Astrocyte (in vitro differentiated cells and primary cell): ENCODE measurements around the gene MCTP1. TPM values are rescaled to one million over a fixed set of nuclear protein-coding genes. Genes with fewer than 3 reads are reported as not detected.

Experiments
- DNase-seq: peaks from one replicate; pipeline ENCODE4 v3.0.0-alpha.2; 2010; ENCODE audit warnings: low read depth
- FAIRE-seq: peaks from 2 replicates; lab custom pipeline; 2011; peaks lifted over from hg19 to GRCh38; lab: Jason Lieb, UNC
- H2AFZ ChIP-seq: 2 replicates; pipeline ENCODE4 v1.6.0; 2012; ENCODE audit warnings: low read depth, low read length, inconsistent platforms
- H3K27ac ChIP-seq: 2 replicates; pipeline ENCODE4 v1.5.1; 2011; ENCODE audit warnings: low read depth, low read length, inconsistent platforms
- H3K27me3 ChIP-seq: 2 replicates; pipeline ENCODE4 v1.6.0; 2011; ENCODE audit warnings: low read length, inconsistent platforms; ENCODE audit not compliant: insufficient read depth
- H3K36me3 ChIP-seq: 2 replicates; pipeline ENCODE4 v1.5.1; 2011; ENCODE audit warnings: low read length, inconsistent platforms; ENCODE audit not compliant: insufficient read depth
- H3K4me1 ChIP-seq: 2 replicates; pipeline ENCODE4 v1.5.1; 2011; ENCODE audit warnings: low read length, inconsistent platforms; ENCODE audit not compliant: insufficient read depth
- H3K4me2 ChIP-seq: 2 replicates; pipeline ENCODE4 v1.6.0; 2012; ENCODE audit warnings: low read length, inconsistent platforms
- H3K4me3 ChIP-seq: 2 replicates; pipeline ENCODE4 v1.5.1; 2011; ENCODE audit warnings: low read depth, mild to moderate bottlenecking, low read length, inconsistent platforms; ENCODE audit not compliant: insufficient read depth
- H3K79me2 ChIP-seq: 2 replicates; pipeline ENCODE4 v1.6.0; 2012; ENCODE audit warnings: mild to moderate bottlenecking, low read length, inconsistent platforms; ENCODE audit not compliant: insufficient read depth
- H3K9ac ChIP-seq: 2 replicates; pipeline ENCODE4 v1.6.0; 2012; ENCODE audit warnings: mild to moderate bottlenecking, low read length, inconsistent platforms
- H3K9me3 ChIP-seq: 2 replicates; pipeline ENCODE4 v1.5.1; 2012; ENCODE audit warnings: low read depth, mild to moderate bottlenecking, low read length, inconsistent platforms; ENCODE audit not compliant: insufficient read depth
- H4K20me1 ChIP-seq: 2 replicates; pipeline ENCODE4 v1.6.0; 2012; ENCODE audit warnings: low read length, inconsistent platforms; ENCODE audit not compliant: insufficient read depth
- H3K27ac Mint-ChIP-seq: one replicate; pipeline ENCODE4 v1.8.0; 2021; ENCODE audit warnings: mild to moderate bottlenecking, mixed read lengths; ENCODE audit not compliant: unreplicated experiment
- H3K27me3 Mint-ChIP-seq: one replicate; pipeline ENCODE4 v1.8.0; 2021; ENCODE audit warnings: low read depth, mixed read lengths; ENCODE audit not compliant: unreplicated experiment
- H3K36me3 Mint-ChIP-seq: one replicate; pipeline ENCODE4 v1.8.0; 2021; ENCODE audit warnings: low read depth, mixed read lengths; ENCODE audit not compliant: unreplicated experiment
- H3K4me1 Mint-ChIP-seq: one replicate; pipeline ENCODE4 v1.8.0; 2021; ENCODE audit warnings: low read depth, mixed read lengths; ENCODE audit not compliant: unreplicated experiment
- H3K4me3 Mint-ChIP-seq: one replicate; pipeline ENCODE4 v1.8.0; 2021; ENCODE audit warnings: mild to moderate bottlenecking, moderate library complexity, mixed read lengths; ENCODE audit not compliant: unreplicated experiment
- H3K9me3 Mint-ChIP-seq: one replicate; pipeline ENCODE4 v1.8.0; 2021; ENCODE audit warnings: mild to moderate bottlenecking, mixed read lengths; ENCODE audit not compliant: unreplicated experiment
- EZH2 ChIP-seq: IDR thresholded peaks from 2 replicates; pipeline ENCODE4 v1.6.1; 2012; ENCODE audit warnings: mild to moderate bottlenecking, low read length, inconsistent platforms; ENCODE audit not compliant: insufficient read depth
- total RNA-seq: library from RNA; stranded (reverse); gene quantifications from 2 replicates; pipeline ENCODE4 v1.2.1, GENCODE V29; 2021
- TF ChIP-seq, protein P1 (sequence below): IDR thresholded peaks from 2 replicates; pipeline ENCODE4 v1.5.1; 2011; ENCODE audit warnings: low read depth, mild to moderate bottlenecking, inconsistent platforms, low read length, moderate library complexity; ENCODE audit not compliant: insufficient read depth

The MCTP1 gene
- total RNA-seq, 1 donor from 2014 or later, result 40.6 TPM

DNA sequence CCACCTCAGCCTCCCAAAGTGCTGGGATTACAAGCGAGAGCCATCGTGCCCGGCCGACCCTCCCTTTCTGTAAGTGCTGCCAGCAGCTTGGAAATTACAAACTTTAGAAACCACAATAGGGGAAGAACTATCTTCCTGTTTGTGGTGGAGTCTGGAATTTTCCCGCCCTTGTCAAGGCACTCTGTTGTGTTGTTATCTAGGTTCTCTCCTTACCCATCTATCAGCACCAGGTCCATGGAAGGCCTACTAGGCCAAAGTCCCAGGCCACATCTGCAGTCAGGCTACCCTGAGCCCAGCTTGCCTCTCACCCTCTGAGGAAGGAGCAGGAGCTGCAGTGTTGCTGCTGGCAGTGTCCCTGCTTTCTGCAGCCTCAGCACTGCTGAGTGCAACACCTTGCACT is 214.9 kb downstream of the MCTP1 start:
- no peak overlapping the region for H3K9ac ChIP-seq
- H3K9me3 ChIP-seq, result no peaks in the 10 kb centered on the region
- DNase-seq, result no peak
- no peaks in the 10 kb centered on the region for H3K9me3 Mint-ChIP-seq
- H3K4me3 Mint-ChIP-seq, result no peak overlapping the region
- no peak overlapping the region for H2AFZ ChIP-seq
- H3K79me2 ChIP-seq, result no peaks in the 10 kb centered on the region
- no peak overlapping the region for H3K27ac ChIP-seq
- TF ChIP-seq, protein P1, sequence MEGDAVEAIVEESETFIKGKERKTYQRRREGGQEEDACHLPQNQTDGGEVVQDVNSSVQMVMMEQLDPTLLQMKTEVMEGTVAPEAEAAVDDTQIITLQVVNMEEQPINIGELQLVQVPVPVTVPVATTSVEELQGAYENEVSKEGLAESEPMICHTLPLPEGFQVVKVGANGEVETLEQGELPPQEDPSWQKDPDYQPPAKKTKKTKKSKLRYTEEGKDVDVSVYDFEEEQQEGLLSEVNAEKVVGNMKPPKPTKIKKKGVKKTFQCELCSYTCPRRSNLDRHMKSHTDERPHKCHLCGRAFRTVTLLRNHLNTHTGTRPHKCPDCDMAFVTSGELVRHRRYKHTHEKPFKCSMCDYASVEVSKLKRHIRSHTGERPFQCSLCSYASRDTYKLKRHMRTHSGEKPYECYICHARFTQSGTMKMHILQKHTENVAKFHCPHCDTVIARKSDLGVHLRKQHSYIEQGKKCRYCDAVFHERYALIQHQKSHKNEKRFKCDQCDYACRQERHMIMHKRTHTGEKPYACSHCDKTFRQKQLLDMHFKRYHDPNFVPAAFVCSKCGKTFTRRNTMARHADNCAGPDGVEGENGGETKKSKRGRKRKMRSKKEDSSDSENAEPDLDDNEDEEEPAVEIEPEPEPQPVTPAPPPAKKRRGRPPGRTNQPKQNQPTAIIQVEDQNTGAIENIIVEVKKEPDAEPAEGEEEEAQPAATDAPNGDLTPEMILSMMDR, result no peak
- no peak for TF ChIP-seq EZH2
- no peaks in the 10 kb centered on the region for H3K4me1 ChIP-seq
- no peak for FAIRE-seq
- no peak overlapping the region for H3K4me3 ChIP-seq
- no peaks in the 10 kb centered on the region for H3K27me3 ChIP-seq
- peaks cover 11% of the 10 kb centered on the region for H3K4me1 Mint-ChIP-seq
- H3K4me2 ChIP-seq, result no peak overlapping the region
- no peaks in the 10 kb centered on the region for H3K27me3 Mint-ChIP-seq
- no peaks in the 10 kb centered on the region for H3K36me3 ChIP-seq
- no peaks in the 10 kb centered on the region for H4K20me1 ChIP-seq
- peaks cover 8% of the 10 kb centered on the region for H3K36me3 Mint-ChIP-seq
- no peak overlapping the region for H3K27ac Mint-ChIP-seq

DNA sequence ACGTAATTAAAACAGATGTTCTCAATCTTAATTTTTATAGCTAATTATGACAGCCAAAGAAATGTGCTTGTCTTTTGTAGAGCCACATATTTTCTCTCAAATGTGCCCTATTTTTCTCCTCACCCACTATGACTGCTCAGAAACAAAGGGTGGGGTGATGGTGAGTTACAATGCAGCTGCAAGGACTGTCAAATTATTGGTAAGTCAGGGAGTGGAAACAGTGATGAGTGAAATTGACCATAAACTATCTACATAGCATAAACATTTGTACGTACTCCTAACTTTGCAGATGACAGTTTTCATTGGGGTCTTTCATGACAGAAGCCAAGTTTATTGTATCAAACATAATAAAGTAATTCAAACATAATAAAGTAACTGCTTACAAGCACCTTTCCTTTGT is 215.9 kb downstream of the MCTP1 start:
- Histone ChIP-seq H3K36me3 (no peaks in the 10 kb centered on the region), H2AFZ (no peak overlapping the region), H3K27ac (no peak overlapping the region), H3K4me1 (no peaks in the 10 kb centered on the region), H3K79me2 (no peaks in the 10 kb centered on the region), H3K4me2 (no peak overlapping the region), H3K9ac (no peak overlapping the region), H3K9me3 (no peaks in the 10 kb centered on the region), H3K27me3 (no peaks in the 10 kb centered on the region), H3K4me3 (no peak overlapping the region), H4K20me1 (no peaks in the 10 kb centered on the region)
- Mint-ChIP-seq H3K27me3 (no peaks in the 10 kb centered on the region), H3K9me3 (no peaks in the 10 kb centered on the region), H3K4me3 (no peak overlapping the region), H3K4me1 (peaks cover 10% of the 10 kb centered on the region), H3K36me3 (peaks cover 8% of the 10 kb centered on the region), H3K27ac (no peak overlapping the region)
- TF ChIP-seq, protein P1, result no peak
- TF ChIP-seq EZH2, result no peak
- FAIRE-seq, result no peak
- DNase-seq, result no peak

DNA sequence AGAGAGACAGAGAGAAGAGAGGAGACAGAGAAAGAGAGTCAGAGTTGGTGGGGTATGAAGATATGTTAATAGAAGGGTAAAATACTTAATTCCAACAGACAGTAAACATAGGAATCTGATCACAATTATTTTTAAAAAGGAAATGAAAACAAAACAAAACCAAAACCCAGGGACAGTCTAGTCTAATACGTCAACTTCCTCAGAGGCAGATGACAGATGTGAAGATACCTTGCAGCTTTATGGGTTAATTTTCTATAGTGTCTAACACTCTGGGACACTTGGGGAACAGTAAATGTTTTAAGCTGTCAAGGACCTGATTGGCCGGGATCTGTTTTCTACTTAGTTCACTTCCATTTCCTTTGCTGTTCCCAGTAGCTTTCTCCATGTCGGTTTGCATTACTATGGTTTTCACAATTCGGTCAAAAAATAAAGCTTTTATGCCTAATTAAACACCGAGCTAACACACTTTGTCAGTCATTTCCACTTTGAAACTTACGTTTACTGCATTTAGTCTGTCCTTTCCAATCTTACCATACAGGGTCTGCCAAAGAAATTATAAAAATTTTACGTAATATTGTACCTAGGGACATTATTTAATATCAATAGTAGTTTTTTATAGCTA is 216.5 kb downstream of the MCTP1 start:
- Histone ChIP-seq H3K4me2 (no peak overlapping the region), H3K4me3 (no peak overlapping the region), H4K20me1 (no peaks in the 10 kb centered on the region), H2AFZ (no peak overlapping the region), H3K9ac (no peak overlapping the region), H3K4me1 (no peaks in the 10 kb centered on the region), H3K36me3 (no peaks in the 10 kb centered on the region), H3K27ac (no peak overlapping the region), H3K9me3 (no peaks in the 10 kb centered on the region), H3K79me2 (no peaks in the 10 kb centered on the region), H3K27me3 (no peaks in the 10 kb centered on the region)
- no peaks in the 10 kb centered on the region for H3K9me3 Mint-ChIP-seq
- TF ChIP-seq EZH2, result no peak
- TF ChIP-seq, protein P1, result no peak
- DNase-seq (no peak), FAIRE-seq (no peak)
- H3K27me3 Mint-ChIP-seq, result no peaks in the 10 kb centered on the region
- no peak overlapping the region for H3K27ac Mint-ChIP-seq
- H3K4me1 Mint-ChIP-seq, result peaks cover 11% of the 10 kb centered on the region
- H3K4me3 Mint-ChIP-seq, result no peak overlapping the region
- H3K36me3 Mint-ChIP-seq, result peaks cover 8% of the 10 kb centered on the region
